HL-60 (cell line): ENCODE measurements around the gene DUSP7.

Experiments
- GABPA ChIP-seq: IDR thresholded peaks from 2 replicates; pipeline ENCODE4 v1.6.1; 2012; ENCODE audit warnings: low read depth
- POLR2AphosphoS5 ChIP-seq: IDR thresholded peaks from 2 replicates; pipeline ENCODE4 v1.6.1; 2012; ENCODE audit warnings: low read depth
- SPI1 ChIP-seq: IDR thresholded peaks from 2 replicates; pipeline ENCODE4 v1.6.1; 2012; ENCODE audit warnings: low read depth, mild to moderate bottlenecking, borderline replicate concordance
- TF ChIP-seq, protein P1 (sequence below): IDR thresholded peaks from one replicate; pipeline ENCODE4 v1.5.1; 2011; ENCODE audit warnings: low read length, control low read depth, inconsistent platforms; ENCODE audit not compliant: insufficient read depth
- TF ChIP-seq, protein P2 (sequence below): IDR thresholded peaks from 2 replicates; pipeline ENCODE4 v1.6.1; 2012; ENCODE audit warnings: low read depth; ENCODE audit not compliant: insufficient replicate concordance

DNA sequence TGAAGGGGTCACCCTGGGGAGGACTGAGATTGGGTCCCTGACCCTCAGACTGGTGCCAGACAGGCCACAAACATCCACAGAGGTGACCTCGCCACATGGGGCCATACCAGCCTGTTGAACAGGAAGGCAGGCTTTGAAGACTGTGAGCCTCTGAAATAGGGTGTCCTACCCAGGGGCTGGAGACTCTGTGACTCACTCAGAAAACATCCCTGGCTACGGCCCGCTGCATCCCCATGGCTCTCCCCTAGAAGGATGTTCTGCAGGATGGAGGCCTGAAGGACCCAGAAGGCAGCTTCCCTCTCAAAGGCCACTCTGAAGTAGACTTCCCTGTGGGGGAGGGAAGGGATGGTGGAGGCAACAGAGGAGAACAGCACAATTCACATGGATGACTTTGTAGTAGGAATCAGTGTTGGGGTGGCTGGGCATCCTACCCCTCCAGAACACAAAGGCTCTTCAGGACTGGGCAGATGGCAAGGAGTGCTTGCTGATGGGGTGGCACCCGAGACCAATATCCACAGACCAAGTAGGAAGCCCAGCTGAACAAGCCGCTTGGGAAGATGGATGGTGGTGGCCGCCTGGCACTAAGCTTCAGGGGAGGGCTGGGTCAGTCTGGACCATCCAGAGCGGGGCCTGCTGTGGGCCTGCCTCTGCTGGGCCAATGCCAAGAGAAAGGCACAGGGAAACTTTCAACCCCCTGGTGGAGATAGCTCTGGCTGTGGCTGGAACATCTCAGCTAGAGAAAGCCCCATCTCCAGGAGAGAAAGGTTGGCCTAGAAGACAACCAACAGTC is 37.6 kb upstream of the DUSP7 start:
- TF ChIP-seq POLR2AphosphoS5 (no peak), GABPA (no peak), SPI1 (no peak)
- TF ChIP-seq, protein P1, sequence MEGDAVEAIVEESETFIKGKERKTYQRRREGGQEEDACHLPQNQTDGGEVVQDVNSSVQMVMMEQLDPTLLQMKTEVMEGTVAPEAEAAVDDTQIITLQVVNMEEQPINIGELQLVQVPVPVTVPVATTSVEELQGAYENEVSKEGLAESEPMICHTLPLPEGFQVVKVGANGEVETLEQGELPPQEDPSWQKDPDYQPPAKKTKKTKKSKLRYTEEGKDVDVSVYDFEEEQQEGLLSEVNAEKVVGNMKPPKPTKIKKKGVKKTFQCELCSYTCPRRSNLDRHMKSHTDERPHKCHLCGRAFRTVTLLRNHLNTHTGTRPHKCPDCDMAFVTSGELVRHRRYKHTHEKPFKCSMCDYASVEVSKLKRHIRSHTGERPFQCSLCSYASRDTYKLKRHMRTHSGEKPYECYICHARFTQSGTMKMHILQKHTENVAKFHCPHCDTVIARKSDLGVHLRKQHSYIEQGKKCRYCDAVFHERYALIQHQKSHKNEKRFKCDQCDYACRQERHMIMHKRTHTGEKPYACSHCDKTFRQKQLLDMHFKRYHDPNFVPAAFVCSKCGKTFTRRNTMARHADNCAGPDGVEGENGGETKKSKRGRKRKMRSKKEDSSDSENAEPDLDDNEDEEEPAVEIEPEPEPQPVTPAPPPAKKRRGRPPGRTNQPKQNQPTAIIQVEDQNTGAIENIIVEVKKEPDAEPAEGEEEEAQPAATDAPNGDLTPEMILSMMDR = no peak
- TF ChIP-seq, protein P2, sequence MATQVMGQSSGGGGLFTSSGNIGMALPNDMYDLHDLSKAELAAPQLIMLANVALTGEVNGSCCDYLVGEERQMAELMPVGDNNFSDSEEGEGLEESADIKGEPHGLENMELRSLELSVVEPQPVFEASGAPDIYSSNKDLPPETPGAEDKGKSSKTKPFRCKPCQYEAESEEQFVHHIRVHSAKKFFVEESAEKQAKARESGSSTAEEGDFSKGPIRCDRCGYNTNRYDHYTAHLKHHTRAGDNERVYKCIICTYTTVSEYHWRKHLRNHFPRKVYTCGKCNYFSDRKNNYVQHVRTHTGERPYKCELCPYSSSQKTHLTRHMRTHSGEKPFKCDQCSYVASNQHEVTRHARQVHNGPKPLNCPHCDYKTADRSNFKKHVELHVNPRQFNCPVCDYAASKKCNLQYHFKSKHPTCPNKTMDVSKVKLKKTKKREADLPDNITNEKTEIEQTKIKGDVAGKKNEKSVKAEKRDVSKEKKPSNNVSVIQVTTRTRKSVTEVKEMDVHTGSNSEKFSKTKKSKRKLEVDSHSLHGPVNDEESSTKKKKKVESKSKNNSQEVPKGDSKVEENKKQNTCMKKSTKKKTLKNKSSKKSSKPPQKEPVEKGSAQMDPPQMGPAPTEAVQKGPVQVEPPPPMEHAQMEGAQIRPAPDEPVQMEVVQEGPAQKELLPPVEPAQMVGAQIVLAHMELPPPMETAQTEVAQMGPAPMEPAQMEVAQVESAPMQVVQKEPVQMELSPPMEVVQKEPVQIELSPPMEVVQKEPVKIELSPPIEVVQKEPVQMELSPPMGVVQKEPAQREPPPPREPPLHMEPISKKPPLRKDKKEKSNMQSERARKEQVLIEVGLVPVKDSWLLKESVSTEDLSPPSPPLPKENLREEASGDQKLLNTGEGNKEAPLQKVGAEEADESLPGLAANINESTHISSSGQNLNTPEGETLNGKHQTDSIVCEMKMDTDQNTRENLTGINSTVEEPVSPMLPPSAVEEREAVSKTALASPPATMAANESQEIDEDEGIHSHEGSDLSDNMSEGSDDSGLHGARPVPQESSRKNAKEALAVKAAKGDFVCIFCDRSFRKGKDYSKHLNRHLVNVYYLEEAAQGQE = no peak
